NT2/D1 (cell line): Measurements from ENCODE around the gene MACF1.
A peak's percentile ranks its signal among the peaks of the same experiment; 100 is the strongest.

Source experiments
- DNase-seq: peaks from one replicate; pipeline ENCODE4 v3.0.0-alpha.2; 2011; ENCODE audit warnings: low read depth, low spot score
- H3K27me3 ChIP-seq: 2 replicates; pipeline ENCODE4 v1.6.0; 2011; ENCODE audit warnings: mild to moderate bottlenecking; ENCODE audit not compliant: insufficient read length, insufficient read depth
- H3K36me3 ChIP-seq: 2 replicates; pipeline ENCODE4 v1.6.1; 2011; ENCODE audit warnings: mild to moderate bottlenecking, low read length, mixed read lengths; ENCODE audit not compliant: insufficient read depth, insufficient read length
- H3K4me1 ChIP-seq: 2 replicates; pipeline ENCODE4 v1.5.1; 2011; ENCODE audit not compliant: insufficient read depth, insufficient read length
- H3K4me3 ChIP-seq: 2 replicates; pipeline ENCODE4 v1.5.1; 2011; ENCODE audit warnings: low read depth; ENCODE audit not compliant: insufficient read length
- H3K9ac ChIP-seq: 2 replicates; pipeline ENCODE4 v1.6.0; 2011; ENCODE audit warnings: low read depth; ENCODE audit not compliant: insufficient read length
- H3K9me3 ChIP-seq: 2 replicates; pipeline ENCODE4 v1.5.1; 2011; ENCODE audit warnings: mild to moderate bottlenecking, low read length; ENCODE audit not compliant: insufficient read depth
- SUZ12 ChIP-seq: IDR thresholded peaks from 2 replicates; pipeline ENCODE4 v1.6.1; 2011; ENCODE audit not compliant: insufficient read length, insufficient read depth; ENCODE audit errors: extremely low read depth
- YY1 ChIP-seq: IDR thresholded peaks from 2 replicates; pipeline ENCODE4 v1.6.1; 2011; ENCODE audit not compliant: insufficient read length, insufficient read depth
- ZNF274 ChIP-seq: IDR thresholded peaks from 2 replicates; pipeline ENCODE4 v1.6.1; 2011; ENCODE audit warnings: mild to moderate bottlenecking, low read depth, low read length

Gene MACF1

DNA sequence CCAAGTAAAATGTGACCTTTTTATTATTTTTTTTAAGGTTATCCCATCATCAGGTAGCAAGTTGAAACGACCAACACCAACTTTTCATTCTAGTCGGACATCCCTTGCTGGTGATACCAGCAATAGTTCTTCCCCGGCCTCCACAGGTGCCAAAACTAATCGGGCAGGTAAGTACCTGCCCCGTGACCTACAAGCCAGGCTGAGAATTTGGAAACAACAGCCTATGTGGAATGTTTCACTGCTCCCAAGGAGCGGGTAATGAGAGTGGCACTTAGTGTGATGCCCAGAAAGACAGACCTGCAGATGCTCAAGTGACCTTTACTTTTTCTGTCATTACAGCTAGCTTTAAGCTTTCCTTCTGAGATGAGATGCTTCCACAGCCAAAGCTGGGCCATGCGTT, 280.1 kb downstream of the MACF1 start:
- no peak for TF ChIP-seq SUZ12
- TF ChIP-seq YY1 = no peak
- no peak for TF ChIP-seq ZNF274
- no peaks in the 10 kb centered on the region for H3K4me1 ChIP-seq
- no peak overlapping the region for H3K9ac ChIP-seq
- H3K9me3 ChIP-seq = no peaks in the 10 kb centered on the region
- peaks cover 11% of the 10 kb centered on the region for H3K27me3 ChIP-seq
- no peak for DNase-seq
- H3K36me3 ChIP-seq = peaks cover 73% of the 10 kb centered on the region
- no peak overlapping the region for H3K4me3 ChIP-seq

DNA sequence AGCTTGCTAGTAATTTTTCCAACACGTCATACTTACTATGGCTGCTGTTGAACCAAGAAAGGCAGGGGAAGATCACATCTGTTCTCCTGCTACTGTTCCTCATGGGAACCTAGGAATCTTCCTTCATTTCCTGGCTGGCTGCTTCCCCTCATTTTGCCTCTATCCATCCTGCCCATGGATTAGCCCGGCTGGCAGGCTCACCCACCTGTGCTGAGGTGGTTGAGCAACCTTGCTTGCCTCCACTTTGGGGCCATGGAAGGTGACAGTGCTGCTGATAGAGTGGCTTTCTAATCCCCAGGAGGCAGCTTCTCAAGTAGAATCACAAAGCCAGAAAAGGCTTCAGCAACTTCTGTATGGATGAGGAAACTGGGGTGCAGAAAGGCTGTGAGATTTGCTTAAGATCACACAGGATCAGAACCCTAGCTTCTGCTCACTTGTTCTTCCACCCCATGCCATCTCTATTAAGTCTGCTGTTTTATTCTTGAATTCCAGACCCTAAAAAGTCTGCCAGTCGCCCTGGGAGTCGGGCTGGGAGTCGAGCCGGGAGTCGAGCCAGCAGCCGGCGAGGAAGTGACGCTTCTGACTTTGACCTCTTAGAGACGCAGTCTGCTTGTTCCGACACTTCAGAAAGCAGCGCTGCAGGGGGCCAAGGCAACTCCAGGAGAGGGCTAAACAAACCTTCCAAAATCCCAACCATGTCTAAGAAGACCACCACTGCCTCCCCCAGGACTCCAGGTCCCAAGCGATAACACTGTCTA, 280.7 kb downstream of the MACF1 start:
- H3K9me3 ChIP-seq = no peaks in the 10 kb centered on the region
- no peak for TF ChIP-seq ZNF274
- no peak for TF ChIP-seq SUZ12
- TF ChIP-seq YY1 = no peak

DNA sequence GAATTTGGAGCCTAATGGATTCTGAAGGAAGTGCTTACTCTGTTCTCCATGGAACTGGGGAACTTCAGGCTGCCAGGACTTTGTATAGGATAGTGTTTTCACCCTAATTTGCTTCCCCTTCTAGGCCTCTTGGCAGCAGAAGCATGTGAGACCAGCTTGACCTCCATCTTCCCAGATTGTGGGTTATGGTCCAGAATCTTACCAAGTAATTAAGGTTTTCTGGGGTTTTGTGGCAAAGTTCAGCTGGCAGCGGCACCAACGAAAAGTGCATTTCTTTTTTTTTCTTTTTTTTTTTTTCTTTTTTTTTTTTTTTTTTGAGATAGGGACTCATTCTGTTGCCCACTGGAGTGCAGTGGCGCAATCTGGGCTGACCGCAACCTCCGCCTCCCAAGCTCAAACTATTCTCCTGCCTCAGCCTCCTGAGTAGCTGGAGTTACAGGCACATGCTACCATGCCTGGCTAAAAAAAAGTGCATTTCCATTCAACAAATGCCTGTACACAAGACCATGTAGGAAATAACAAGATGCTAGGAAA, 283.6 kb downstream of the MACF1 start:
- Histone ChIP-seq H3K36me3 (peaks cover 46% of the 10 kb centered on the region), H3K9me3 (no peaks in the 10 kb centered on the region), H3K4me3 (no peak overlapping the region), H3K4me1 (peaks cover 5% of the 10 kb centered on the region), H3K27me3 (peaks cover 45% of the 10 kb centered on the region), H3K9ac (no peak overlapping the region)
- no peak for DNase-seq
- TF ChIP-seq YY1 = no peak
- TF ChIP-seq SUZ12 = no peak
- TF ChIP-seq ZNF274 = no peak

More for the DNA sequence above, 280.7 kb downstream of the MACF1 start:
- DNase-seq = no peak
- peaks cover 18% of the 10 kb centered on the region for H3K27me3 ChIP-seq
- H3K36me3 ChIP-seq = peaks cover 67% of the 10 kb centered on the region
- no peak overlapping the region for H3K4me3 ChIP-seq
- no peak overlapping the region for H3K9ac ChIP-seq
- H3K4me1 ChIP-seq = no peaks in the 10 kb centered on the region

DNA sequence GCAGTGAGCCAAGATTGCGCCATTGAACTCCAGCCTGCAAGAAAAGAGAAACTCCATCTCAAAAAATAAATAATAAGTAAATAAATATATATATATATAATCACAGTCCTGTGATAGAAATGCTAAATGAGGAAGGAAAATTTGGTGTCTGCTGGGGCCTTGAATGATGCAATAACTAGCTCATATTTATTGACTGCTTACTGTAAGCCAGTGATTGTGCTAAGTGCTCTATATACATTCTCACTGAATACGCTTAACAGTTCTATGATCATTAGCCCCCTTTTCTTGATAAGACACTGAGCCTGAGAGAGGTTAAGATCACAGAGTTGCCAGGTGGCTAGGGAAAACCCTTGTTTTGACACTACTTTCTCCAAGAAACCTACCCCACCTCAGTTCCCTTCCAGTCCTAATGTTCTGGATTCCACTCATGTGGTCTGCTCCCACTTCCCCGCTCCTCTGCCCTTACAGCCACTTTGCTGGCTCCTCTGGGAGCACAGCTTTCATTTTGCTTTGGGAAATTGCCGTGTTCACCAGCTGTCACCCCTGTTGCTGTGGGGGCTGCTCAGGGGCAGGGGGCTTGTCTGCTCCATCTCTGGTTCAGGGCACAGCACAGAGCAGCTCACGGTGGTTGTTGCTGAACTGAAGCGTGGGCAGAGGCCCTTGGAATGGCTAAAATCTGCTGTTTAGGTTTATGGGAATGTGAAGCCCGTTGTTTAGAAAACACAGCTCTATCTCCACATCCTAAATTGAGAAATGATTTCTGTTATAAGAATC, 284.5 kb downstream of the MACF1 start:
- Histone ChIP-seq H3K4me3 (no peak overlapping the region), H3K4me1 (peaks cover 5% of the 10 kb centered on the region), H3K9ac (no peak overlapping the region), H3K27me3 (peaks cover 54% of the 10 kb centered on the region), H3K9me3 (no peaks in the 10 kb centered on the region), H3K36me3 (peaks cover 39% of the 10 kb centered on the region)
- no peak for TF ChIP-seq ZNF274
- DNase-seq = no peak

DNA sequence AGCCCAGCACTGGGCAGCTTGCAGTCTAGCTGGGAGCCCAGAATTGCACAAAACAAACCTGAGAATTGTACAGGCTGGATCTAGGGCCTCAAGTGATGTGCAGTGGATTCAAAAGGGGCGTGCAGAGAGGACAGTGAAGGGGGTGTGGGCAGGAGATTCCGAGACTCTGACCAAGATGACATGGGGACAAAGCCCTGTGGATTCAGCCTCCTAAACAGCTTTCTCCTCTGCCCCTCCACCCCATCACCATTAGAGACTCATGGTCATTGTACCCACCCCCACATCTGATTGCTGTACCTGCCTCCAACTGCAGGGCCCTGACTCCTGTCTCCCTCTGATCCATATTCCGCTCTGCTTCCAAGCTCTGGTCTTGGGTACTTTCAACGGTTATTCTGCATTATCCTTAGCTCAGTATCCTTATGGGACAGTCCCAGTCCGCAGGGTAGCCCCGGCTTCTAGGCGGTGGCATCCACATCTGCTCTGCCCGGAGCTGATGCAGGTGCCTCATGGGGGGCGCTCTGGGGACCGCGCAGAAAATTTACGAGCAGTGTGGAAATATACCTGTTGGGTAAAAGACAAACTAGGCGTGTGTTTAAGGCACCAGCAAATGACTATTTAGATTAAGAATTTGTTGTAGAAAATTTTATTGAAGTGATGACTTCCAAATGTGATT, 285.2 kb downstream of the MACF1 start:
- TF ChIP-seq YY1 (no peak), SUZ12 (no peak), ZNF274 (no peak)
- no peak for DNase-seq
- no peaks in the 10 kb centered on the region for H3K9me3 ChIP-seq
- H3K9ac ChIP-seq = no peak overlapping the region
- H3K36me3 ChIP-seq = peaks cover 34% of the 10 kb centered on the region
- peaks cover 5% of the 10 kb centered on the region for H3K4me1 ChIP-seq
- H3K27me3 ChIP-seq = peaks cover 62% of the 10 kb centered on the region
- H3K4me3 ChIP-seq = no peak overlapping the region

DNA sequence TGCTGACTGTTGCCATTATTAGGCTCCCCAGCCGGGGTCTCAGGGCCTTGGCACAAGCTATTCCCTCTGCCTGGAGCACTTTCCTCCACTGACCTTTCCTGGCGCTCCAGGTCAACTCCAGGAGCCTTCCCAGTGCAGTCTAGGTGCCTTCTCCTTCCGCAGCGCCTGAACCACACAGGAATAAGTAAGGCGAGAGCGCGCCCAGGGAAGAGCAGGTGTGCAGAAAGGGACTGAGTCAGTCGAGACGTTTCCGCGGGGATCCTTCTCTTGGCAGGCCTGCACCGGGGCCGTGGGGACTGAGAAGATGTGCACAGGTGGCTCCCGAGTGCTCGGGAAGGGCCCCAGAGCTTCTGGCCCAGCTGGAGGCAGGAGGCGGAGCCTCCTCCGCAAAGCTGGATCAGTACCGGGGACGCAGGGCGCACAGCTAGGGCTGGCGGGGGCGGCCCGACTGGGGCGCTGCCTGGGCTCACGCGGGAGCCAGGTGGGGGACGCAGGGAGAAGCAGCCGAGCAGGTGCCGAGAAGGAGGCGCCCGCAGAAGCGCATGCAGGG, 286.2 kb downstream of the MACF1 start:
- H3K4me1 ChIP-seq = peaks cover 5% of the 10 kb centered on the region
- TF ChIP-seq YY1 = no peak
- no peak for TF ChIP-seq SUZ12
- TF ChIP-seq ZNF274 = no peak
- peak overlapping the region; percentile 62 for H3K9ac ChIP-seq
- peak overlapping the region; percentile 53 for H3K4me3 ChIP-seq
- peaks cover 24% of the 10 kb centered on the region for H3K36me3 ChIP-seq
- no peak for DNase-seq
- peaks cover 67% of the 10 kb centered on the region for H3K27me3 ChIP-seq
- H3K9me3 ChIP-seq = no peaks in the 10 kb centered on the region
